ENCODE measurements around the gene NPTX2.

- TF ChIP-seq POLR2AphosphoS5 (IDR thresholded peaks at IDR 0.05) (no peak), CTCF (IDR thresholded peaks at IDR 0.05) (no peak), EP300 (IDR thresholded peaks at IDR 0.05) (no peak)
Observed at GRCh38 chr7:98616381-98617050, 569 bp upstream of the NPTX2 start.
